Measurements from ENCODE around the gene NMT2. TPM values are rescaled to one million over a fixed set of nuclear protein-coding genes. Genes with fewer than 3 reads are reported as not detected.

Gene NMT2
- total and polyA plus RNA-seq, 2 of the 4 experiments (the other 2 are of a cell fraction) = 18.7 to 41.0 TPM

DNA sequence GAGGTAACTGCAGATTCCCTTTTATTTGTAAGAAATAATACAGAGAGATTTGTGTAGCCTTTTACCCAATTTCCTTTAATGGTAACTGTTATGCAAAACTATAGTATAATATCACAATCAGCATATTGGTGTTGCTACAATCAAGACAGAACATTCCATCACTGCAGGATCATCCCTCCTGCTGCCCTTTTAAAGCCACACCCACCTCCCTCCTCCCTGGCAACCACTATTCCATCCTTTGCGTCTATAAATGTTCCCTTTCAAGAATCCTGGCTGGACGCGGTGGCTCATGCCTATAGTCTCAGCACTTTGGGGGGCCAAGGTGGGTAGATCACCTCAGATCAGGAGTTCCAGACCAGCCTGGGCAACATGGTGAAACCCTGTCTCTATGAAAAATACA, 93.1 kb downstream of the NMT2 start (continued):
- TF ChIP-seq CTCF (conservative IDR thresholded peaks at IDR 0.05; ENCODE audit: low read depth, low read length) = no peak
- TF ChIP-seq RFX5 (IDR thresholded peaks at IDR 0.05; ENCODE audit: low read depth, low read length) = no peak
- no peak for TF ChIP-seq CHD1 (IDR thresholded peaks at IDR 0.05; ENCODE audit: low read depth, low read length)
- TF ChIP-seq, protein P1, sequence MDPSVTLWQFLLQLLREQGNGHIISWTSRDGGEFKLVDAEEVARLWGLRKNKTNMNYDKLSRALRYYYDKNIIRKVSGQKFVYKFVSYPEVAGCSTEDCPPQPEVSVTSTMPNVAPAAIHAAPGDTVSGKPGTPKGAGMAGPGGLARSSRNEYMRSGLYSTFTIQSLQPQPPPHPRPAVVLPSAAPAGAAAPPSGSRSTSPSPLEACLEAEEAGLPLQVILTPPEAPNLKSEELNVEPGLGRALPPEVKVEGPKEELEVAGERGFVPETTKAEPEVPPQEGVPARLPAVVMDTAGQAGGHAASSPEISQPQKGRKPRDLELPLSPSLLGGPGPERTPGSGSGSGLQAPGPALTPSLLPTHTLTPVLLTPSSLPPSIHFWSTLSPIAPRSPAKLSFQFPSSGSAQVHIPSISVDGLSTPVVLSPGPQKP (IDR thresholded peaks at IDR 0.05; ENCODE audit: borderline replicate concordance, low read depth, low read length) = no peak
